ENCODE results near the gene GJC1.

Gene GJC1

GRCh38 chr17:44770166-44770925 is 59.7 kb downstream of the GJC1 start:
- TF ChIP-seq ZFX (IDR thresholded peaks at IDR 0.05; ENCODE audit: borderline replicate concordance) (no peak), CTCF (IDR thresholded peaks at IDR 0.05) (no peak)
- no peak overlapping the region for H3K27ac ChIP-seq

- no peak for TF ChIP-seq CTCF (IDR thresholded peaks at IDR 0.05)
- TF ChIP-seq ZFX (IDR thresholded peaks at IDR 0.05; ENCODE audit: borderline replicate concordance), result no peak
- H3K27ac ChIP-seq, result no peak overlapping the region
These were observed 60.4 kb downstream of the GJC1 start for GRCh38 chr17:44769647-44770084.

- TF ChIP-seq ZFX (IDR thresholded peaks at IDR 0.05; ENCODE audit: borderline replicate concordance) (no peak), CTCF (IDR thresholded peaks at IDR 0.05) (no peak)
- no peak overlapping the region for H3K27ac ChIP-seq
These were observed 60.9 kb downstream of the GJC1 start for GRCh38 chr17:44769230-44769629.

GRCh38 chr17:44768505-44769142 is 61.5 kb downstream of the GJC1 start:
- TF ChIP-seq ZFX (IDR thresholded peaks at IDR 0.05; ENCODE audit: borderline replicate concordance) (no peak), CTCF (IDR thresholded peaks at IDR 0.05) (no peak)

GRCh38 chr17:44767493-44767892 is 62.6 kb downstream of the GJC1 start:
- no peak overlapping the region for H3K27ac ChIP-seq
- TF ChIP-seq CTCF (IDR thresholded peaks at IDR 0.05) (no peak), ZFX (IDR thresholded peaks at IDR 0.05; ENCODE audit: borderline replicate concordance) (no peak)

More at GRCh38 chr17:44768505-44769142, 61.5 kb downstream of the GJC1 start:
- no peak overlapping the region for H3K27ac ChIP-seq

GRCh38 chr17:44766409-44767038 is 63.6 kb downstream of the GJC1 start:
- TF ChIP-seq ZFX (IDR thresholded peaks at IDR 0.05; ENCODE audit: borderline replicate concordance), result no peak
- TF ChIP-seq CTCF (IDR thresholded peaks at IDR 0.05), result no peak
- H3K27ac ChIP-seq, result no peak overlapping the region

- TF ChIP-seq CTCF (IDR thresholded peaks at IDR 0.05) (no peak), ZFX (IDR thresholded peaks at IDR 0.05; ENCODE audit: borderline replicate concordance) (no peak)
- no peak overlapping the region for H3K27ac ChIP-seq
These were observed 64.1 kb downstream of the GJC1 start for GRCh38 chr17:44765965-44766364.
